HCT116 (cell line): ENCODE results near the gene RHCG. TPM values are rescaled to one million over a fixed set of nuclear protein-coding genes. Genes with fewer than 3 reads are reported as not detected.

ENCODE experiments used
- ATAC-seq: fragments of 200-7000 bp; cut with Tn5 transposase; 2 replicates; pipeline ENCODE4 v1.9.1; 2020; ENCODE audit warnings: mild to moderate bottlenecking, moderate library complexity
- BruUV-seq: library from RNA; stranded (reverse); fragments of 400-500 nt; replicated peaks from 2 replicates; lab custom pipeline; 2021; lab: Mats Ljungman, UMichigan
- CTCF ChIA-PET: fragments of 300-600 bp; sonication (Branson Sonifier 250); formaldehyde crosslinking; loops from one replicate; lab custom pipeline; 2021; ENCODE audit warnings: antibody characterized with exemption; lab: Charles Lee
- POLR2A ChIA-PET: fragments of 300-600, 350-600 bp; sonication (Branson Sonifier 250); formaldehyde crosslinking; loops from one replicate; lab custom pipeline; 2021; ENCODE audit warnings: antibody characterized with exemption; lab: Charles Lee
- RAD21 ChIA-PET, 2 experiments: fragments of 300-600 bp; sonication (Branson Sonifier 250); formaldehyde crosslinking; loops; one replicate each; lab custom pipeline; 2023; ENCODE audit warnings: low total read pairs in 2 of 2; ENCODE audit not compliant: uncharacterized antibody in 2 of 2, unreplicated experiment in 2 of 2, low non-redundant PET in 1 of 2; lab: Charles Lee
- DNase-seq: peaks from one replicate; pipeline ENCODE4 v3.0.0-alpha.2; 2010; ENCODE audit warnings: low read depth, low spot score
- H2AFZ ChIP-seq: fragments of 200-600 bp; shearing (Covaris generic), sonication (generic); 2 replicates; pipeline ENCODE4 v1.6.1; 2017; ENCODE audit warnings: low read depth, mixed run types, mixed read lengths, antibody characterized with exemption, low read length; ENCODE audit not compliant: poor library complexity, severe bottlenecking
- H3K27ac ChIP-seq: 2 replicates; pipeline ENCODE4 v1.5.1; 2012; ENCODE audit warnings: low read depth, low read length
- H3K27me3 ChIP-seq: fragments of 200-600 bp; sonication (generic); 2 replicates; pipeline ENCODE4 v1.6.1; 2016; ENCODE audit warnings: mixed run types, low read length, mixed read lengths; ENCODE audit not compliant: insufficient read depth
- H3K36me3 ChIP-seq, 2 experiments: fragments of 200-500 bp in 1 of 2; fragments of 200-600 bp in 1 of 2; sonication (Bioruptor generic) in 1 of 2; sonication (generic) in 1 of 2; 2 replicates each; pipeline versions ENCODE4 v1.5.1 to v1.6.1; 2014 to 2016; ENCODE audit warnings: low read length in 2 of 2, inconsistent platforms in 1 of 2, mixed read lengths in 1 of 2, mixed run types in 1 of 2; ENCODE audit not compliant: insufficient read depth in 2 of 2, control insufficient read depth in 1 of 2
- H3K4me1 ChIP-seq, 2 experiments: fragments of 200-600 bp in 1 of 2; sonication (generic) in 1 of 2; 2 replicates each; pipeline versions ENCODE4 v1.5.1 to v1.6.1; 2012 to 2017; ENCODE audit warnings: low read length in 2 of 2, inconsistent platforms in 1 of 2, mild to moderate bottlenecking in 1 of 2, mixed read lengths in 1 of 2, mixed run types in 1 of 2, moderate library complexity in 1 of 2; ENCODE audit not compliant: insufficient read depth in 2 of 2, control insufficient read depth in 1 of 2
- H3K4me2 ChIP-seq: fragments of 200-600 bp; sonication (generic); 2 replicates; pipeline ENCODE4 v1.6.1; 2017; ENCODE audit warnings: mixed run types, low read length, mixed read lengths
- H3K4me3 ChIP-seq, 2 experiments: fragments of 200-600 bp in 1 of 2; sonication (generic) in 1 of 2; replicated peaks in 1 of 2; 2 replicates each; pipeline ENCODE4 v1.5.1; 2011 to 2016; ENCODE audit warnings: low read length in 2 of 2, control low read depth in 1 of 2, low read depth in 1 of 2, mild to moderate bottlenecking in 1 of 2, mixed read lengths in 1 of 2, mixed run types in 1 of 2
- H3K79me2 ChIP-seq: fragments of 200-600 bp; sonication (generic); 2 replicates; pipeline ENCODE4 v1.6.1; 2017; ENCODE audit warnings: mild to moderate bottlenecking, mixed run types, low read length, moderate library complexity, mixed read lengths; ENCODE audit not compliant: insufficient read depth
- H3K9ac ChIP-seq: fragments of 200-600 bp; sonication (generic); 2 replicates; pipeline ENCODE4 v1.6.1; 2016; ENCODE audit warnings: low read length, mixed read lengths
- H3K9me2 ChIP-seq: fragments of 200-600 bp; sonication (generic), shearing (Covaris generic); 2 replicates; pipeline ENCODE4 v1.6.1; 2017; ENCODE audit warnings: mixed run types, mild to moderate bottlenecking, moderate library complexity; ENCODE audit not compliant: insufficient read depth
- H3K9me3 ChIP-seq, 2 experiments: fragments of 200-500 bp in 1 of 2; fragments of 200-600 bp in 1 of 2; sonication (Bioruptor generic) in 1 of 2; sonication (generic) in 1 of 2; 2 replicates each; pipeline ENCODE4 v1.6.1; 2014 to 2017; ENCODE audit warnings: low read length in 2 of 2, mixed read lengths in 2 of 2, inconsistent platforms in 1 of 2, low read depth in 1 of 2, mild to moderate bottlenecking in 1 of 2, mixed run types in 1 of 2, moderate library complexity in 1 of 2; ENCODE audit not compliant: control insufficient read depth in 1 of 2, insufficient read depth in 1 of 2
- H4K20me1 ChIP-seq: fragments of 200-600 bp; sonication (generic), shearing (Covaris generic); 2 replicates; pipeline ENCODE4 v1.6.1; 2017; ENCODE audit warnings: mixed run types, mild to moderate bottlenecking, moderate library complexity; ENCODE audit not compliant: insufficient read depth
- ATF3 ChIP-seq: IDR thresholded peaks from 2 replicates; pipeline ENCODE4 v1.6.1; 2012
- CEBPB ChIP-seq: IDR thresholded peaks from 2 replicates; pipeline ENCODE4 v1.6.1; 2012; ENCODE audit warnings: low read depth
- ELF1 ChIP-seq: IDR thresholded peaks from 2 replicates; pipeline ENCODE4 v1.6.1; 2012; ENCODE audit warnings: low read depth, borderline replicate concordance
- EZH2 ChIP-seq: fragments of 200-600 bp; sonication (generic); IDR thresholded peaks from 2 replicates; pipeline ENCODE4 v1.6.1; 2017; ENCODE audit warnings: antibody characterized with exemption, mixed run types
- EZH2phosphoT487 ChIP-seq: fragments of 200-600 bp; IDR thresholded peaks from 2 replicates; pipeline ENCODE4 v1.6.1; 2018; ENCODE audit warnings: antibody characterized with exemption, borderline replicate concordance
- FOSL1 ChIP-seq: IDR thresholded peaks from 2 replicates; pipeline ENCODE4 v1.6.1; 2012; ENCODE audit warnings: low read depth
- JUND ChIP-seq: IDR thresholded peaks from 2 replicates; pipeline ENCODE4 v1.6.1; 2012
- MAX ChIP-seq: IDR thresholded peaks from 2 replicates; pipeline ENCODE4 v1.6.1; 2012
- POLR2A ChIP-seq: IDR thresholded peaks from 2 replicates; pipeline ENCODE4 v1.7.0; 2011; ENCODE audit warnings: borderline replicate concordance; ENCODE audit not compliant: insufficient read depth, insufficient read length; ENCODE audit errors: extremely low read depth
- POLR2AphosphoS5 ChIP-seq: IDR thresholded peaks from 2 replicates; pipeline ENCODE4 v1.6.1; 2011; ENCODE audit warnings: mild to moderate bottlenecking, low read depth, low read length, moderate library complexity
- RAD21 ChIP-seq: IDR thresholded peaks from 2 replicates; pipeline ENCODE4 v1.6.1; 2012; ENCODE audit warnings: low read depth, mild to moderate bottlenecking
- REST ChIP-seq: IDR thresholded peaks from 2 replicates; pipeline ENCODE4 v1.6.1; 2012; ENCODE audit warnings: low read depth
- SRF ChIP-seq: IDR thresholded peaks from 2 replicates; pipeline ENCODE4 v1.6.1; 2012; ENCODE audit warnings: low read depth
- TCF7L2 ChIP-seq: IDR thresholded peaks from 2 replicates; pipeline ENCODE4 v1.7.0; 2011; ENCODE audit warnings: borderline replicate concordance, inconsistent platforms; ENCODE audit not compliant: insufficient read depth, insufficient read length; ENCODE audit errors: extremely low read depth
- YY1 ChIP-seq: IDR thresholded peaks from 2 replicates; pipeline ENCODE4 v1.6.1; 2011; ENCODE audit warnings: low read length, low read depth, moderate library complexity, mild to moderate bottlenecking; ENCODE audit not compliant: insufficient replicate concordance; ENCODE audit errors: extremely low read depth
- ZFX ChIP-seq: fragments of 450-650 bp; IDR thresholded peaks from 2 replicates; pipeline ENCODE4 v1.6.1; 2017
- intact Hi-C: fragments of 100-400 bp; cut with micrococcal nuclease; formaldehyde crosslinking; loops from 2 replicates; pipeline ENCODE4 v1.10.0; 2022
- total RNA-seq: library from RNA; stranded (reverse); gene quantifications from one replicate; pipeline ENCODE4 v1.2.1, GENCODE V29; 2021; ENCODE audit not compliant: unreplicated experiment

Gene RHCG
- total RNA-seq, 1 experiment from 2014 or later, result not detected

GRCh38 chr15:89428246-89428645 lies 68.1 kb downstream of the RHCG start:
- RAD21 ChIA-PET, result no interaction called here
- H4K20me1 ChIP-seq, result no peaks in the 10 kb centered on the region
- intact Hi-C loops, result no loop called here
- POLR2A ChIA-PET, result interaction anchor here (1.2 kb wide), 1 partner anchor 9 kb away, joined by 3 read pairs; no protein-coding TSS in a partner anchor
- no TSS peak for BruUV-seq
- H3K27ac ChIP-seq, result no peak overlapping the region
- TF ChIP-seq ATF3, result no peak
- no peak for TF ChIP-seq POLR2A
- TF ChIP-seq TCF7L2, result no peak
- no peak for TF ChIP-seq JUND
- TF ChIP-seq EZH2phosphoT487, result no peak
- no peak for TF ChIP-seq EZH2
- H3K27me3 ChIP-seq, result no peaks in the 10 kb centered on the region
- H3K36me3 ChIP-seq, result no peaks in the 10 kb centered on the region
- H3K4me3 ChIP-seq, result no peak overlapping the region
- ATAC-seq, result no peak
- no peaks in the 10 kb centered on the region for H3K9me2 ChIP-seq
- no peaks in the 10 kb centered on the region for H3K79me2 ChIP-seq
- H3K9me3 ChIP-seq, result no peaks in the 10 kb centered on the region
- H2AFZ ChIP-seq, result no peak overlapping the region
- no peak for DNase-seq
- H3K9ac ChIP-seq, result no peak overlapping the region
- CTCF ChIA-PET, result interaction anchor here (0.5 to 2.4 kb wide), 6 partner anchors 11 to 382 kb away, joined by 3 to 17 read pairs (median 3); no protein-coding TSS in a partner anchor
- no peak overlapping the region for H3K4me2 ChIP-seq
- peaks cover 4 to 13% of the 10 kb centered on the region in 2 experiments; a peak in 2 of 4 replicates for H3K4me1 ChIP-seq

GRCh38 chr15:89426500-89426899 lies 69.9 kb downstream of the RHCG start:
- Histone ChIP-seq H3K36me3 (no peaks in the 10 kb centered on the region), H3K9ac (no peak overlapping the region), H4K20me1 (no peaks in the 10 kb centered on the region), H3K9me2 (no peaks in the 10 kb centered on the region), H3K4me3 (no peak overlapping the region), H3K79me2 (no peaks in the 10 kb centered on the region), H3K4me2 (no peak overlapping the region), H2AFZ (no peak overlapping the region), H3K4me1 (peaks cover 4 to 13% of the 10 kb centered on the region in 2 experiments; a peak in 2 of 4 replicates), H3K9me3 (no peaks in the 10 kb centered on the region), H3K27me3 (no peaks in the 10 kb centered on the region), H3K27ac (no peak overlapping the region)
- ATAC-seq, result no peak
- DNase-seq, result no peak
- ChIA-PET POLR2A (no interaction called here), RAD21 (no interaction called here), CTCF (interaction anchor here (1.4 kb wide), 1 partner anchor 8 kb away, joined by 3 read pairs; no protein-coding TSS in a partner anchor)
- intact Hi-C loops, result no loop called here
- no TSS peak for BruUV-seq
- TF ChIP-seq MAX, result no peak
- TF ChIP-seq TCF7L2, result no peak
- no peak for TF ChIP-seq SRF
- TF ChIP-seq CEBPB, result no peak
- TF ChIP-seq FOSL1, result no peak
- TF ChIP-seq JUND, result no peak
- TF ChIP-seq YY1, result no peak
- no peak for TF ChIP-seq POLR2A
- no peak for TF ChIP-seq REST
- no peak for TF ChIP-seq ZFX
- TF ChIP-seq ELF1, result no peak
- TF ChIP-seq RAD21, result no peak
- TF ChIP-seq ATF3, result no peak
- no peak for TF ChIP-seq POLR2AphosphoS5
